ENCODE measurements around the gene NCKAP1.

The NCKAP1 gene

DNA sequence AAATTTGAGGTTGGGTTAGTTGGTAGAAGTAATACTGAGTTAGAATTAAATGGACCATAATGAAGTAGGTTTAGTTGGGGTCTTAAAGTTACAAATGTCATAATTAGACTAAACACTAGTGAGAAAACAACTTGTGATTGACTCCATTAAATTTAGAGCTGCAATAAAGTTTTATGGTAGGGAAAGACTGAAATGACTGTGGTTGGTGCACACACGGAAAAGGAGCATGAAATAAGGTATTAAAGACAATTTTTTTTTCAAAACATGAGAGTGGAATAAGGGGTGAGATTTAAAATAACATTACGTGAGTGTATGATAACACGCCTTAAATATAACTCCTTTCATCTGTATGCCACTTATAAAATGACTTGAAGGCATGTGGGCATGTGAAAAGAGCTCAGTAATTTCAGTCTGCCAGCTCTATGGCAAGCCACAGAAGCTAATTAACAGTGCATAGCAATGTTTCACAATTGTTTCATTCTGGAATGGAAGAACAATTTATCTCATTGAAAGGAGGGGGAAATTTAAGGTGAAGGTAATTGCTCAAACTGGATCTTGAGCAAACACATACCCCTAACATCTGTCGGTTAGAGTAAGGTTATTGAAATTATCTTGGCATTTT lies 173.2 kb downstream of the NCKAP1 start:
- TF ChIP-seq, protein P1, sequence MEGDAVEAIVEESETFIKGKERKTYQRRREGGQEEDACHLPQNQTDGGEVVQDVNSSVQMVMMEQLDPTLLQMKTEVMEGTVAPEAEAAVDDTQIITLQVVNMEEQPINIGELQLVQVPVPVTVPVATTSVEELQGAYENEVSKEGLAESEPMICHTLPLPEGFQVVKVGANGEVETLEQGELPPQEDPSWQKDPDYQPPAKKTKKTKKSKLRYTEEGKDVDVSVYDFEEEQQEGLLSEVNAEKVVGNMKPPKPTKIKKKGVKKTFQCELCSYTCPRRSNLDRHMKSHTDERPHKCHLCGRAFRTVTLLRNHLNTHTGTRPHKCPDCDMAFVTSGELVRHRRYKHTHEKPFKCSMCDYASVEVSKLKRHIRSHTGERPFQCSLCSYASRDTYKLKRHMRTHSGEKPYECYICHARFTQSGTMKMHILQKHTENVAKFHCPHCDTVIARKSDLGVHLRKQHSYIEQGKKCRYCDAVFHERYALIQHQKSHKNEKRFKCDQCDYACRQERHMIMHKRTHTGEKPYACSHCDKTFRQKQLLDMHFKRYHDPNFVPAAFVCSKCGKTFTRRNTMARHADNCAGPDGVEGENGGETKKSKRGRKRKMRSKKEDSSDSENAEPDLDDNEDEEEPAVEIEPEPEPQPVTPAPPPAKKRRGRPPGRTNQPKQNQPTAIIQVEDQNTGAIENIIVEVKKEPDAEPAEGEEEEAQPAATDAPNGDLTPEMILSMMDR (IDR thresholded peaks at IDR 0.05) = no peak

DNA sequence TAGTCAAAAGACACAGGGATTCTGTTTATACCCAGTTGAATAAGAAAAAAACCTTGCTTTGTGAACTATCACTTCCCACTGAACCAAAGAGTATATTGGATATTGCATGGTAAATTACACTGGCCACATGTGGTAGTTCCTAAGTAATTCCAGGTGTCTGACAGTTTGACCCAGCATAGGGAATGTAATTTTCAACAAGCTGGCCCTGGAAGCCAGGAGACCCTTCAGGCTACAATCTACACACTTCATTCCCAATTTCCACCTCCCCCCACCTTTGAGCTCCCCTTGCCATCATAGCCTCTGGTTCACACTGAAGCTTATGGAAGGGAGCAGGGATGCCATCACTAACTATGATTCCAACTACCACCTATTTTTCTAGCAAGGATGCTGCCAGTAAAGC lies 174.6 kb downstream of the NCKAP1 start:
- TF ChIP-seq, protein P1 (IDR thresholded peaks at IDR 0.05) = no peak

DNA sequence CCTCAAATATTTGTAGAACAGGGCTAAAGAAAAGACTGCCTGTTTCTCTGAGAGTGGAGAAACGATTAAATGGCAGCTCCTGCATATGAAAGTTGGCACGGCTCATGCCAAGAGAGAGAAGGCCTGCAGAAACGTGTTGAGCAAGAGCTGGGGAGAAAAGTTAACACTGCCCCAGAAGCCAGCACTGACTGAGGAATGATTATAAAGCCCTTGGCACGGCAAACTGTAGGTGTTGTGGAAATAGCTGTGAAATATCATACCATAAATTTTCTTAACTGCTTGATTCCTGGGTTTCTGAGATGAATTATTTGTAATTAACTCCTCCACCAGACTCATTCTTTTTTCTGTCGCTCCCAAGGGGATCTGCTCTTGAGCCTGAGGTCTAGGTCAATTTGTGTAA lies 176.2 kb downstream of the NCKAP1 start:
- TF ChIP-seq, protein P1 (IDR thresholded peaks at IDR 0.05) = no peak

DNA sequence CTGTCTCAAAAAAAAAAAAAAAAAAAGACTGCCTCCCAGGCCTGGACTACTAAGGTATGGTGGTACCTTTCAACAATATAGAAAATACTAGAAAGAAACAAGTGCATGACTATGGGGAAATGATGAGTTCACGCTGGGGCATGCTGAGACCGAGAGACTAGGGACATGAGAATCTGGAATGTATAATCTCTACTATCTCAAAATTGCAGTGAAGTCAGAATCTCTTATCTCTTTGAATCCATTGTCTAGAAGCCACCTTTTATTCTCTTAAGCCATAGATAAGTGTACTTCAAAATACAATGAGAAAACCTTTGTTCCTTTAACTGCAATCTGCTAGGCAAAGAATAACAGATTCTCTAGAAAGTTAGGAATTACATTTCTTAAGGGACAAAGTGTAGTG lies 177.4 kb downstream of the NCKAP1 start:
- TF ChIP-seq, protein P1 (IDR thresholded peaks at IDR 0.05) = no peak

Measured in LNCAP (cell line).